Activated CD4-positive, alpha-beta T cell treated with anti-CD3 and anti-CD28 coated beads, Interleukin-2, Interleukin-4, amounts not matched to agents 100 ng/mL and 50 ng/mL, durations not matched to agents 16 hours and 8 hours (primary cell): ENCODE data around the gene NSD2.
"Not testable (repeated sequence)": the region's sequence is repeated elsewhere in the genome, so short reads cannot be mapped to it uniquely, and the experiment has no call there.

ENCODE experiments used
- DNase-seq: peaks from one replicate; pipeline ENCODE4 v3.0.0-alpha.2; 2020; ENCODE audit warnings: low spot score

The NSD2 gene

GRCh38 chr4:2006956-2007653 lies 135.9 kb downstream of the NSD2 start:
- no peak for DNase-seq

GRCh38 chr4:2007804-2008670 lies 136.8 kb downstream of the NSD2 start:
- no peak for DNase-seq

- no peak for DNase-seq
Observed at GRCh38 chr4:2008671-2008920, 137.4 kb downstream of the NSD2 start.

GRCh38 chr4:2008921-2009650 lies 137.9 kb downstream of the NSD2 start, which contains the start of gene NELFA:
Gene NELFA, minus strand, starts transcription at chr4:2008974. Its CDS starts 15 bp downstream, at chr4:2008959.
- DNase-seq: peak; percentile 96

GRCh38 chr4:2009651-2010233 lies 138.5 kb downstream of the NSD2 start:
- peak; percentile 62 for DNase-seq

- no peak for DNase-seq
Observed at GRCh38 chr4:2011583-2011982, 140.4 kb downstream of the NSD2 start.

GRCh38 chr4:2015008-2015407 lies 143.8 kb downstream of the NSD2 start:
- no peak for DNase-seq

GRCh38 chr4:2021358-2022018 lies 150.3 kb downstream of the NSD2 start:
- DNase-seq: not testable (repeated sequence)

- DNase-seq: no peak
Observed at GRCh38 chr4:2024683-2025082, 153.5 kb downstream of the NSD2 start.

GRCh38 chr4:2025817-2026216 lies 154.6 kb downstream of the NSD2 start:
- no peak for DNase-seq

GRCh38 chr4:2027120-2027519 lies 155.9 kb downstream of the NSD2 start:
- not testable (repeated sequence) for DNase-seq

- DNase-seq: not testable (repeated sequence)
Observed at GRCh38 chr4:2031161-2031560, 160.0 kb downstream of the NSD2 start.
